HG03432 (cell line): ENCODE results near the gene S1PR3.
"Not testable (repeated sequence)": the region's sequence is repeated elsewhere in the genome, so short reads cannot be mapped to it uniquely, and the experiment has no call there.

Experiments
- ATAC-seq: cut with Tn5 transposase; IDR thresholded peaks from one replicate; pipeline ENCODE4 v1.9.1; 2021; ENCODE audit warnings: mild to moderate bottlenecking, moderate library complexity; ENCODE audit not compliant: unreplicated experiment

S1PR3 gene

DNA sequence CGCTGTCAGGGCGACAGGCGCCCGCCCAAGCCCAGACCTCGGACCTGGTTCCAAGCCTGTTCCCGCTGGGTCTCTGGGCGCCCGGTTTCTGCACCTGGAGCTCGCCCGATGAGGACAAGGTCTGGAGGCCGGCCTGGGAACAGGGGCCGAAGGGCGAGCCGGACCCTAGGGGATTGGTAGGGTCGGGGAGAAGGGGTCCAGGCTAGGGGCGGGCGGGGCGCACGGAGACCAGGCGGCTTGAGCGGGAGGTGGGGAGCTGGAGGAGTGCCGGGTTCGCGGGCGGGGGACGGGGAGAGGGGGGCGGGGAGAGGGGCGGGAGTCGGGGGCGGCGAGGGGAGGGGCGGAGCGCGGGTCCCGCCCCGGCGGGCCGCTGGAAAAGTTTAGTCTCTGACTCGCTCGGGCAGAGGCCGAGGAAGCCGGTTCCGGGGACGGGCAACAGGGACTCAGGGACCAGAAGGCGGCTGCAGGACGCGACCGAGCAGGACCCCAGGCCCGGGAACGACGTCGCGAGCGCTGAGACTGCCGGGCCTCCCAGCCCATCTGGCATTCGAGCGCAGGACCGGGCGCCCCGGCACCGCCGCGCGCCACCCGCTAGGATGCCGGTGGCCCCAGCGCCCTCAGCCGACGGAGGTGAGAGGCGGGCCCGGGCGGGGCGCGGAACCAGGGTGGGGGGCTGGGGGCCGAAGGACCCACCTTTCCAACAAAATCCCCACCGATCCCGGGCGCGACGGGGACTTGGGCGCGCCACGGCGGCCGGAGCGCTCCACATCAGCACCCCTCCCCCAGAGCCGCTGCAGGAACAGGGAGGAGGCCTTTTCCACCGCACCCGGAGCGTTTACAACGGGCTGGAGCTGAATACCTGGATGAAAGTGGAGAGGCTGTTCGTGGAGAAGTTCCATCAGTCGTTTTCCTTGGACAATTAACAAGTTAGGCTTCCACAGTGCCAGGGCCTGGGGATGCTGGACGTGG lies at the start of gene S1PR3:
Gene S1PR3 (plus strand): TSS at position 403 of the 969 bp plus-strand sequence. CDS start 9,733 bp downstream, outside the sequence.
- no peak for ATAC-seq

DNA sequence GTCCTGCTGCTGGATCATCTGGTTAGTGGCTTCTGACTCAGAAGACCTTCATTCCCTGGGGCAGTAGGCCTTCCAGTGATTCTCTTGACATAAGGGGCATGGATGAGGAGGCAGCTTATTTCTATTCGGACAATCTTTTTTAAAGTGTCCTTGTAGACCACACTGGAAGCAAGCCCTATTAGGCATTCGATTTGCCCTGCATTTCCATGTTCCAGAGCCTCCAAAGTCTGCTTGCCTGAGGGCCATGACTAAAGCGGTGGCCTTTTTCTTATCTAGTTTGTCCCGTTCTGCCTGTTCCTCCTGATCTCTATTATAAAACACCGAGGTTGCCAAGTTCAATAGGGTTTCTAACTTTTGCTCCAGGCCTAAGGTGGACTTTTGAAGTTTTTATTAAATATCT lies 49.7 kb upstream of the S1PR3 start:
- not testable (repeated sequence) for ATAC-seq

DNA sequence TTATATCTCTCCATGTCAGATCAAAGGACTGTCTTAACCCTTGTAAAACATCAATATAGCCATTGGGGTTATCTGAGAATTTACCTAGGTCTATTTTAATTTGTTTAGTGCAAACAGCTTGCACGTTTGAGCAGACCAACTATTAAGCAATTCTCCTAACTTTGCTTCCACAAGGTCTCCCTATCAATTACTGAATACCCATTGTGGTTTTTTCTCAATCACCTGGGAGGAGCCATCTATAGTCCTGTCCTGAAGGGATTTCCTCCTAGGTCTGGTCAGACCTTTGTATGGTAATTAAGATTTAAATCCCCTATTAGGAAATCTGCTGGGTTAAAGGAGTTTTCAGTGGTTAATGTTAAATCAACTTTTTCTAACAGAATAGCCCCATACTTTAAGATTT lies 48.9 kb upstream of the S1PR3 start:
- no peak for ATAC-seq

DNA sequence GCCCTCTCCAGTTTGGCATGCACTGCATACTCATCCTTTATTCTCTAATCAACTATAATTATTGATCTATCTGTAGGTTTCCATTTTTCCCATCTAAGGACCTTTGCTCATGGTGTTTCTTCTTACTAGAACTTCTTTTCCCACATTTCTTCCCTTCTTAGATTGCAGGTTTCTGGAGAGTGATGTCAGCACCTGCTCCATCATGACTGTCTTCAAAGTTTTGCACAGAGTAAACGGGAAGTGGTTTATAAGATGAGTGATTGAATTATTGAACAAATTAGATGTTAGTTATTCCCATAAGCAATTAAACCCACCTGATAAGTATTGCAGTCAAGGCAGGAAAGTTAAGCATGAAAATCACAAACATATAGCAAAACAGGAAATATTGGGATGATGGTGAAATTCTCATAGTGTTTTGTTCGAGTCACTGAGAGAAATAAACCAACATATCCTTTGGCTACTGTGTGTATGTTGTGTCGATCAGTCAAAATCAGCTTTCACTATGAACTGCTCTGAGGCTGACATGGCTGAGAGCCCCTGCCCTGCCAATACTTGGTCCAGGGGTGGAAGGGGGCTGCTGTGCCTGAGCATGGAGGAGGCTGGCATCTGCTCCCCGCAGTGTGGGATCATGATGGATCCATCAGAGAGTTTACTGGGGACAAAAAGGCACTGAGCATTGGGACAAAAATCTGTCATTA lies 45.5 kb upstream of the S1PR3 start:
- ATAC-seq = no peak

DNA sequence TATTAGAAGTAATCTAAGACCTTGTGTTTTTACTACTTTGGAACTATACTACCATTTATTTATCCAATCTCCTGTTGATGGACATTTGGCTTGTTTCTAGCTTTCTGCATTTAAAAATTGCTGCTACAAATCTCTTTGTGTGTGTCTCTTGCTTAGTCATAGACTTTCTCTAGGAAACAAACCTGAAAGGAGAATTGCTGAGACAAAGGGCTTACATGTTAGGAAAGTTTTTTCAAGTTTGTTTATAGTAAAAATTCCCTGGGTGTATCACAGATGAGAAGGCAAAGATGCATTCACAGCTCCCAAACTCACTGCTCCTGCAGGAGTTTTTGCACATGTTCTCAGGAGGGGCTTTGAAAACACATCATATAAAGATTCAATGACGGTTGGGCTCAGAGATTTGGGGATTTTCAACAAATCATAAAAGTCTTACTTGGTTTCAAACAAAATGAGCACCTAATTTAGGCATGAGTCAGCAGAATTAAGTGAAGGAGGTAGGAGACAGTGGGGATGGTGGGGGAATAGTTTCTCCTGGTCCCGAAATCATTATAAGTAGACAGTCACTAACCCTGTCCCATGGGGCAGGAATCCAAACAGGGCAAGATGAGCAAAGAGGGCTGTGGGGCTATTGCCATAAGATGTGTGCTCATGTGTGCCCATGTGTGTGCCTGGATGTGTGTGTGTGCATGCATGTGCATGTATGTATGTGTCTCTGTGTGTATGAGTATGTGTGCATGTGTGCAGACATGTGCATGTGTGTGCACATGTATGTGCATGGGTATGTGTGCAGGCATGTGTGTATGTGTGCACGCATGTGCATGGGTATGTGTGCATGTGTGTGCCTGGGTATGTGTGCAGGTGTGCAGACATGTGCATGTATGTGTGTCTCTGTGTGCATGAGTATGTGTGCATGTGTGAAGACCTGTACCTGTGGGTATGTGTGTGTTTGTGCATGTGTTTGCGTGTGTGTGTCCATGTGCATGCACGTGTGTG lies 43.4 kb upstream of the S1PR3 start:
- no peak for ATAC-seq

DNA sequence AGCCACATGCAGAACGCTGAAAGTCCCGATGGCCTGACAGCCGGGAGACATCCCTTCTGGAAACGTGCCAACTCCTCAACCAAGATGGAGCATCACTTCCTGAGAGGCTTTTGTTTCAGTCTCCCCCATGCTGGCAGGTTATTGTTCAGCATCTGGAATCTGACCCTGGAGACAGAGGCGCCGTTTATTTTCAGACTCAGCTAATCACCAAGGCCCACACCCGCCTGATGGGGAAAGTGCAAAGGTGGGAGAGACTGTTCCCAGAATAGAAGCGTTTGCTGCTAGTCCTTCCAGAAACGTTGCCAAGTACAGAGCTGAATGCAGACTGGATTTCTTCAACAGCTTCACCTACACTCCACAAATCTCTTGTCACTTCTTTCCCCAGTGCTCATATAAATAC lies 41.8 kb upstream of the S1PR3 start:
- no peak for ATAC-seq

DNA sequence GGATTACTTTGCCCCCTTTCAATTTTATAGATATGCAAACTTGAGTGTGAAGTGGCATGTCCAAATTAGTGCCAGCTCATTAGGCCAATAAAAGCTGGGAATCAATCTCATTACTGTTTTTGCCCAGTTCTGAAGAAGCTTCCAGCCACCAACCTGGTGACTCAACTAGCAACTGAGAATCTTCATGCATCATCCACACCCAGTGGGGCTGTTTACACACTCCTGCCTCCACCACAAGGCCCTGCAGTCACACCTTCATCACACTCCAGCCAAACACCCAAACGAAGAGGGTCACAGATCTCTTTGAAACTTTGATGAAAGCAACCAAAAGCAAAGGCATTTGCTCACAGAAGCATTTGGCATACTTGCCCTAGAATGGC lies 41.3 kb upstream of the S1PR3 start:
- ATAC-seq = no peak

DNA sequence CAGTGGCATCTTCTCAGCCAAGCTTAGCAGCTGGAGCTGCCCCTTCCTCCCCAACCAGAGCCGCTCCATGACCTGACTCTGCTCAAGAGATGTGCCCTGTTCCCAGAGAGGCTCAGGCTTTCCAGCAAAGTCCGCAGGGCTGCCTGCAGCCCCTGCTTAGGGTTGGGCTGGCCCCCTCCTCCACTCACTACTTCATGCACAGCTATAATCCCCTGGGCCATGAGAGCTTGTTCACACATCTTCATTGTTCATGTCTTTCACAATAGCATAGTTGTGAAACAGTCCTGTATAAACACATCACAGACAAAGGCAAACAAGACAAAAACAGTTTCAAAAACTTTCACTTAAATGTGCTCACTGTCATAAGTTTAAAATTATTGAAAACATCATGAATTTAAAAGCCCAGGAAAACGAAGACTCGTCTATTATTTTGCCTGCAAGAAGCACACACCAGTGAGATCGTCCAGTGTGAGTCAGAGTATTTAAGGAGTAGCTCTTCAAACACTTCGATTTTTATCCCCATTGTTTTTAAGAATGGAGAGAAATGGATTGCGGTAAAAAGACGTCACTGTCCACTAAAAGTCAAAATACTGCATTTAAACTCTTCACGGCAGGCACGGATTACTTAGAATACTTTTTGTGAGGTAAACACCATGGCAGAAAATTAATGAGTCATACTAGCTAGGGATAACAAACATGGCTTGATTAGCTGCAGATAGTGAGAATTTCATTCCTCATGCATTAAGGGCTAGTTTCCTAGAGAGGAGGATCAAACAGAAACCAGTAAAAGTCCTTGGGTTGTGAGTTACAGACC lies 40.7 kb upstream of the S1PR3 start:
- ATAC-seq = no peak

DNA sequence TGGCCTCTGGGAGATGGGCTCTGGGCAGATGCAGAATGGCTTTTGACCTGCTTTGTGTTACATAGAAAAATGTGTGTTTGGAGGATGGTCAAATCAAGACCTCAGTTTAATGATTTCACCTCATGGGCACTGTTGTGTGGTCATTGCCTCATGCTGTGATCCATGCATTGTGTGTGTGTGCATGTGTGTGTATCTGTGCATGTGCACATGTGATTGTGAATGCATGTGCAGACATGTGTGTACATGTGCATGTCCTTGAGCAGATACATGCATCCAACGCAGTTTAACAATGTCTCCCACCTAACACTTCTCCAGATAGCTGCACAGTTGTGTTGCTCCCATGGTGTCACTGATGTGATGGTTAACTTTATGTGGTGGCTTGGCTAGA lies 40.1 kb upstream of the S1PR3 start:
- no peak for ATAC-seq

DNA sequence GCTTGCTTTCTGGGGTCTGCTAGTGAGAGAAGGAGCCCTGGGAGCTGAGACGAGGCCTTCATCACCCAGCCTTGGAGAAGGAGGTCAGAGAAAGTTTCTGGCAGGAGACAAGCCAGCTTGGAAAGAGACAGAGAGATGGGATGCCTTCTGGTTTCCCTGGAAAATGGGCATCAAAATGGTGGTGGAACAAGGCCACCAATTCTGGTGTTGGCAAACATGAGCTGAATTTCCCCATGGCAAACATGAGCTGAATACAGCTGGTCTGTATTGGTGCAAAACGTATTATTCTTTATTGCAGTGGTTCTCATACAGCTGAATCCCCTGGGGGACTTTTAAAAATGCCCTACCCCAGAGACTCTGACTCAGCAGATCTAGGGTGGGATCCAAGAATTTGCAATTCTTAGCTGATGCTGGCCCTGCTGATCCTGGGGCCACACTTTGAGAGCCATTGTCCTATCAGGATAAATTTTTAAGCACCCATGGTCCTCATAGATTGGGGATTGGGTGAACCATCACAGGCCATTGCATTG lies 39.1 kb upstream of the S1PR3 start:
- no peak for ATAC-seq

DNA sequence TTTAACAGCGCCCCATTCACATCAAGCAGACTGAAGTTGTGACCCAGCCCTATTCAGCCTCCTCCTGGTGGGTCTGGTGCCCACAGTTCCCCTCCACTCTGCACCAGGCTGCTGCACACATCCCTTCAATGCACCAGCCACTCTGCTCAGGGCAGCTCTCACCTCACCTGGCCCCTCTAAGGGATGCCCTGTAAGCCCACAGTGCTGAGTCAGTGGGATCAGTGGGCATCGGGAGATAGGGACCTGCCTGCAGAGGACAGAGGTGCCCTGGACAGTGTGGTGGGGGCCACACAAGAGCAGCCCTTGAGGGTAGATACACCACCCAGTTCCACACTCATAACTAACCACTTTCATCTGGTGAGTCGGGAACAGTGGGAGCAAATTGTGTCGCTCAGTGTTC lies 38.3 kb upstream of the S1PR3 start:
- ATAC-seq = no peak

DNA sequence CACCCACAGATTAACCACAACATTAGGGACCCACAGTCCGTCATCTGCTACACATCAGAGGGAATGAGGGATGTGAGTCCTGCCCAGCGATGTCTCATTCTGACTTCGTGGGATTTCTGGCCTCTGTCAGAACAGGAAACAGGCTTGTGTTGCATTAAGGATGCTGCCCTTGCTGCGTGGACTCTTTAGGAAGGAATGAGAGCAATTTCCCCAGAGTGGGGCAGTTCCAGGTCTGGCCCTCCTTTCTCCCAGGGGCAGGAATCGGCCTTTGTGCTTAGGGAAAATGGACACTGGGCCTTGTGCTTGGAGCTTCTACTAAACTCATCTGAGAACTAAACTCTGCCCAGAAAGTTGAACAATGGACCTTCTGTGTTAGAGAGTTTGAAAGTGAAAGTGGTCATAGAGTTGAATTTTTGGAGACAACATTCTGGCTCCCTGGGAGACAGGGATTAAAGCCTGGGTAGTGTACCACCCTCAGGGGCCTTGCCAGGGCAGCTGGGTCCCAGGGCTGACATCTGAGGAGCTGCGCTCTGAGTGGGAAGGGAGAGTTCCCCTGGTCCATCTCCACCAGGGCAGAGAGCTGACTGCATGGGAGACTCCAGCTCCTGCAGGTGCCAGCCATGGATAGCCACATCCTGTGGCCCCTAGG lies 37.8 kb upstream of the S1PR3 start:
- ATAC-seq = no peak

DNA sequence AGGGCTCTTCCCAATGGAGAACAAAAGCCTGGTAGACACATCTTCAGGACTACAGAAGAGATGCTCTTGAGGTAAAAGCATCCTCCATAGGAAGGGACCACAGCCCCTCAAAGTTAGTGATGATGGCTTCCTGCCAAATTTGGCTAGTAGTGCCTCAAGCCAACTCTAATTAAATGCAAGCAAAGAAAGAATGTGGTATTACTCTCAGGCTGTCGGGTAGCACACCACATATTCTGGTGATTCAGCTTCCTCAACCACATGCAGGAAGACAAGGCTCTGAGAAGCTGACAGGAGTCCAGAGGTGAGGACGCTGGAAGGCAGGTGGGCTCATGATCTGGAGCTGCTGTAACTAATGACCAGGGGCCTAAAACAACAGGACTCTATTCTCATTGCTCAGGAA lies 37.2 kb upstream of the S1PR3 start:
- ATAC-seq = no peak

DNA sequence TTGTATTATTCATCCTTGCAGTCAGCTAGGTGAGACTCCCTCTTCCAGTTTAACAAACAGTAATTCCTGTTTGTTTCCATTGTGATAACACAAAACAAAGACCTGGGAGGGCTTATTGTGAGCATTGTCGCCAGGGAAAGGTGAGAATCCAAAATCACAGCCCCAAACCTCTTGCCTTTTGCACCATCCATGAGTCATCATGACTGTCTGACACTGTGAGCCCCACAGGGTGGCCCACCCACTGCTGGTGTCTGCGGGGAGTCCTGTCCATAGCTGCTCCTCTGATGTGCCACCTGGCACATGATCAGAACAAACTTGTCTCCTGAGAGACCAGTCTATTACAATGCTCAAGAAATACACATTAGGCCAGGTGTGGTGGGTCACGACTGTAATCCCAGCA lies 33.7 kb upstream of the S1PR3 start:
- ATAC-seq = no peak

DNA sequence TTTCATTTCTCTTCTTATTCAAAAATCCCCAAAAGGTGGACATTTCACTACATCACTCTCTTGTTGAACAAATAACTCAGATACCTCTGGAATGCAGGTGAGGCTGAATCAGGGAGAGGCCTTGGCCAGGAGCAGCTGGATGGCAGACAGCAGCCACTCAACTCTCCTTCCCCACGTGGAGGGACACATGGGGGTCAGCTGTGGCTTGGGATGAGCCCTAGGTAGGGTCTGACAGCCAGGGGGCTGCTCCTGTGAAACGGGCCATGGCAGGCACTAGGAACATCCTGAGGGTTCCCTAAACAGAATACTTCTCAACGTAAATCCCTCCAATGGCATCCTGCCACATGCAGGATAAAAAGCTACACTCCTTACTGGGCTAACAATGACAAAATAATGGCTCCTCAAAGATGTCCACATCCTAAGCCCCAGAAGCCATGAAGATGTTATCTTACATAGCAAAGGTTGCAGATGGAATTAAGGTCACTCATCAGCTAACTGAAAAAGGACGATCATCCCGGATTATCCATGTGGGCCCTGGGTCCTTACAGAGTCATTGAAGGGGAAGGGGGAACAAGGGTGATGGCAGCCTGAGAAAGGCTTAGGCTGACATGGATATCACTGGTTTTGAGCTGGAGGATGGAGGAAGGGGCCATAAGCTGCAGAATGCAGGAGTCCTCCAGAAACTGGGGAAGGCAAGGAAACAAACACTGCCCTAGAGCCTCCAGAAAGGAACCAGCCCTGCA lies 31.4 kb upstream of the S1PR3 start:
- no peak for ATAC-seq

DNA sequence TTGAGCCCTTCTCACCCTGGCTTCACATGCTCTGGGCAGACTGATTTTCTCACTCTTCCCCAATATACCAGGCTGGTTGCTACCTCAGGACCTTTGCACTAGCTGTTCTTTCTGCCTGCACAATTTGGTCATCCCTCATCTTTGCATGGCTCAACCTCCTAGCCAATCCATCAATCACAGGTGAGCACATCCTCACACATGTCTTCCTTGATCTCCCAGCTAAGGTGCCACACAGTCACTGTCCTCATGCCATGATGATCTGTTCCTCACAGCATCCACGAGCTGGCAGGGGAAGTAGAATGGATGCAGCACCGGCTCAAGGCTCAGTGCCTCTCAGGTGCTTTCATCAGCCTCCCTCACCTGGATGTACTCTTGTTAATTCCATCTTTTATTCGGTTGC lies 30.6 kb upstream of the S1PR3 start:
- no peak for ATAC-seq

DNA sequence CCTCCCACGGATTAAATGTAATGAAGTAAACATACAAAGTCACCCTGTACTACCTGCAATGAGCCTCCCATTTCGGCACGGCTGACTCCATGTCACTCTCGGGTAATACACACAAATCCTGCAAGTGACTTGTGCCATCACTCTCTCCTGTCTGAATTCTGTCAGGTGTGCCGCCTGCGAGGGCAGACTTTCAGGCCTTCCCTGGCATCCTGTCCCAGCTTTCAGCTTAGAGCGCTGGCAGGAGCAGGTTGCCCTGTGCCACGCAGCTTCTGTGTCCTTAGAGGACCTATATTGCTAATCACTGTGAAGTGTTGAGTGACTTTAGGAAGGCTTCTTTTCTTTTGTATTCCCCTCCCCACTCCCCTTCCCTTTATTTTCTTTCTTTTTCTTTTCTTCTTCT lies 25.8 kb upstream of the S1PR3 start:
- ATAC-seq = no peak

DNA sequence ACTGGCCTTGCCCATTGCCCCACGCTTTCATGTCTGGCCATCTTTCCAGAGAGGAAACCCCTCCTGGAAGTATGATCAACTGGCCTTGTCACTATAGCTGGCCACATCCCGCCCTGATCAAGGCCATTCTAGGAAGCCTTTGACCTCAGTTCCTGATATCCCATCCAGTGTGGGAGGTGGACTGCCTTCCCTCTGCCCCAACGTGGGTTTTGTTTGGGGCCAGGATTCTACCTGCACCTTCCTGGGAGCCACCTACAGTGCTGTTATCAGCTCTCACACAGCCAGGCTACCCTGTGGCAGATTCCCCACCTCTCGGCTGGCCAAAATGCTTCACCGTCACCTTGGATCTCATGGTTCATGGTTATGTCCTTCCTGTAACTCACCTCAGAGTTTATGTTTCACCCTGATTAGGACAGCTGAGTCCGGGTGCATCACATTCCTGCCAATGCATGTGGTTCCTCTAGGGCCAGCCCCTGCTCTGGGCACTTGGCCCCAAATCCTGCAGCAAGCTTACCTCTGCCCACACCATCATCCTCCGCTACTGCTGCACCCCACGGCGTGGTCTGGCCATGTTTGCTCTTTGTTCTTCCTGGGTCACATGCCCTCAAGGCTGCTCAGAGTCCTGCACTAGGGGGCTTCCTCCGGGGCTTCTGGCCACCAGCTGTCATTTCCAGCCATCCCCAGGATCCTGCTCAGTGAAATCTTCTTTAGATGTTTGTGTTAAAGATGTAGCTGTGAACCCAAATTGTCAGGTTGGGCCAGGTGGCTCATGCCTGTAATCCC lies 24.2 kb upstream of the S1PR3 start:
- no peak for ATAC-seq
